ENCODE results near the gene ANGPTL8. TPM values are rescaled to one million over a fixed set of nuclear protein-coding genes. Genes with fewer than 3 reads are reported as not detected.

Gene ANGPTL8
- total RNA-seq, 1 experiment from 2014 or later: not detected

- no peak for DNase-seq (ENCODE audit: low read depth)
These were observed 2.8 kb upstream of the ANGPTL8 start for GRCh38 chr19:11236324-11237301.

GRCh38 chr19:11237321-11237720, 2.1 kb upstream of the ANGPTL8 start:
- no peak for DNase-seq (ENCODE audit: low read depth)

- no peak for DNase-seq (ENCODE audit: low read depth)
These were observed 1.4 kb upstream of the ANGPTL8 start for GRCh38 chr19:11238041-11238440.

GRCh38 chr19:11238781-11239376, 540 bp upstream of the ANGPTL8 start:
- DNase-seq (ENCODE audit: low read depth): no peak

GRCh38 chr19:11240008-11240444, 607 bp downstream of the ANGPTL8 start:
- no peak for DNase-seq (ENCODE audit: low read depth)

GRCh38 chr19:11242025-11242424, 2.6 kb downstream of the ANGPTL8 start:
- DNase-seq (ENCODE audit: low read depth): no peak

- peak; percentile 68 for DNase-seq (ENCODE audit: low read depth)
These were observed 3.7 kb downstream of the ANGPTL8 start for GRCh38 chr19:11242864-11243797.

GRCh38 chr19:11243798-11244169, 4.4 kb downstream of the ANGPTL8 start:
- no peak for DNase-seq (ENCODE audit: low read depth)

GRCh38 chr19:11244846-11245589, 5.6 kb downstream of the ANGPTL8 start:
- DNase-seq (ENCODE audit: low read depth): no peak

GRCh38 chr19:11246941-11247340, 7.5 kb downstream of the ANGPTL8 start:
- no peak for DNase-seq (ENCODE audit: low read depth)

- DNase-seq (ENCODE audit: low read depth): no peak
These were observed 8.0 kb downstream of the ANGPTL8 start for GRCh38 chr19:11247391-11247790.

- DNase-seq (ENCODE audit: low read depth): no peak
These were observed 8.5 kb downstream of the ANGPTL8 start for GRCh38 chr19:11247934-11248333.

- no peak for DNase-seq (ENCODE audit: low read depth)
These were observed 9.4 kb downstream of the ANGPTL8 start for GRCh38 chr19:11248852-11249251.

GRCh38 chr19:11251217-11251616, 11.8 kb downstream of the ANGPTL8 start:
- no peak for DNase-seq (ENCODE audit: low read depth)

GRCh38 chr19:11251650-11252314, 12.4 kb downstream of the ANGPTL8 start:
- no peak for DNase-seq (ENCODE audit: low read depth)

GRCh38 chr19:11252665-11253355, 13.4 kb downstream of the ANGPTL8 start:
- no peak for DNase-seq (ENCODE audit: low read depth)

- no peak for DNase-seq (ENCODE audit: low read depth)
These were observed 15.2 kb downstream of the ANGPTL8 start for GRCh38 chr19:11254666-11255065.

GRCh38 chr19:11256189-11256588, 16.8 kb downstream of the ANGPTL8 start:
- peak; percentile 35 for DNase-seq (ENCODE audit: low read depth)

GRCh38 chr19:11257846-11258380, 18.5 kb downstream of the ANGPTL8 start:
- DNase-seq (ENCODE audit: low read depth): no peak

- no peak for DNase-seq (ENCODE audit: low read depth)
These were observed 21.6 kb downstream of the ANGPTL8 start for GRCh38 chr19:11260996-11261395.

Measured in LHCN-M2 (cell line).